GM19328 (cell line): ENCODE measurements around the gene PPP1R37.
"Not testable (repeated sequence)": the region's sequence is repeated elsewhere in the genome, so short reads cannot be mapped to it uniquely, and the experiment has no call there.

ENCODE experiments used
- ATAC-seq: cut with Tn5 transposase; IDR thresholded peaks from one replicate; pipeline ENCODE4 v1.9.1; 2021; ENCODE audit warnings: mild to moderate bottlenecking, moderate library complexity; ENCODE audit not compliant: unreplicated experiment

PPP1R37 gene

DNA sequence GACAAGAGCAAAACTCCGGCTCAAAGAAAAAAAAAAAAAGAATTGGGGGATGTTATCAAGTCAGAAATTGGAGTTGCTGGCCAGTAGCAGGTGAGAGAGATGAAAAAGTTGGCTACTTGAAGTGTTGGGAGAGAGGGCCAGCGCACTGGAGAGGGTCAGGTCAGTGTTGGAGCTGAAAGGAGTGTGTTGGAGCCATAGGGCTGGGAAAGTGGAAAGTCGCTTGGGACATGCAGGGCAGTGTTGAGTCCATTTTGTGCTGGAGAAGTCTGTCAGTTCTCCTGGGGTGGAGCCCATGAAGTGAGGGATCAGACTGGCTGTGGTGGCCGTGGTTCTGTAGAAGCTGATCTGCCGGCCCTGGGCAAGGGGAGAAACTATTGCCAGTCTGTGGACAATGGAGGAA, 1.7 kb downstream of the PPP1R37 start:
- no peak for ATAC-seq

DNA sequence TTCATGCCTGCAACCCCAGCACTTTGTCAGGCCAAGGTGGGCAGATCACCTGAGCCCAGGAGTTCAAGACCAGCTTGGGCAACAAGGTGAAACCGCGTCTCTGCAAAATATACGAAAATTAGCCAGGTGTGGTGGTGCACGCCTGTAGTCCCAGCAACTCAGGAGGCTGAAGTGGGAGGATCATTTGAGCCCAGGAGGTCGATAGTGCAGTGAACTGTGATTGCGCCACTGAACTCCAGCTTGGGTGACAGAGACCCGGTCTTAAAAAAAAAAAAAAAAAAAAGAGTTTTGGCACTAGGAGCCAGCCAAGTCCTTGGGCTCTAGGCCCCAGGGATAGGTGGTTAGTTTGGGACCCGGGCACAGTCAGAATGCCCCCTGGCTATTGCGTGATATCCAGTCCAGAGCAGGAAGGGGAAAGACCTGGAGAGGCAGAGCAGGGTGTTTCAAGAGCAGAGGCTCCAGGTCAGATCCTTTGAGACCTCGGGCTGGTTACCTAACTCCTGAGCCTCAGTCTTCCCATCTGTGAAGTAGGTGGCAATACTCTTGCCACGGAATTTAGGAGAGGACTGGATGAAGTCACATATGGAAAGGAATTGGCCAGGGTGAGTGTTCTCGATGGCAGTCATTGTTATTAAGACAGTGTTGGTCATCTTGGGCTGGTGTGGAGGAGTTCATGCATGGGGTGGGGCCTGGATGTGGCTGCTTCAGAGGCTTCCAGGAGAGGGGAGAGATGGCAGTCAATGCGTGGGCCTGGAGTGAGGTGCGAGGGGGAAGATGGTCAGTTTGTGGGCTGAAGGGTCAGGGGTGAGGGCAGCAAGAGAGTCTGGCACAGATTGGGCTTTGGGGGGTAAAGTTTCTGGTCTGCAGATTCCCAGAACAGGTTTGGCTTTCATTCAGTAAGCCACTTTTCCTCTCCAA, 2.8 kb downstream of the PPP1R37 start:
- no peak for ATAC-seq

DNA sequence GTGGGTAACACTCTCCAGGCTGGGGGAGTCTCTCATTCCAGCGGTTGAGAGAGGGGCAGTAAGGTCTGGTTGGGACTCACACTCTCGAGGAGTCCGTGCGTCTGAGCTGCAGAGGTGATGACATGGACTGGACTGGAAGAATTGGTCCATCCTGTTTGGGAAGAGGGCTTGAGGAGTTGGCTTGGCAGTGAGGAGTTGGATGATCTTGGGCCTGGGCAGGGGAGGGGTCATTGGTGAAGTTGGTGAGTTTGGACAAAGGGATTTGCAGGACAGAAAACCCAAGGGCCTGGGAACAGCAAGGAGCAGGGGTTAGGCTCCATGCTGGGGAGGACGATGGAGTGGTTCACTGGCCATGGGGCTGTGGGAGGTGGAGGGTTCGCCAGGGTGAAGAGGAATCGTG, 3.7 kb downstream of the PPP1R37 start:
- no peak for ATAC-seq

DNA sequence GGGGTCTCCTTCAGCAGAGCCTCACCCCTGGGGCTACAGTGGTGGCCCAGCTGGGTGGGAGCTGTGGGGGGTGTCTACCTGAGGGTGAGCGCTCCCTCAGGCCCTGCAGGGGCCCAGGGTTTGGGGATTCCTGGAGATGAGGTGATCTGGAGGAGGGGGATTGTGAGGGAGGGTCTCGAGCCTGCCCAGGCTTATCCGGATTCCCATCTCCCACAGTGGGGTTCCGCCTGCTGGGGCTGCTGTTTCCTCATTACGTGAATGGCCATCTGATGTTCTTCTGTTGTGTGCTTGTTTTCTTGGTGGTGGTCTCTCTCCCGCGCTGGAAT, 4.4 kb downstream of the PPP1R37 start:
- no peak for ATAC-seq

DNA sequence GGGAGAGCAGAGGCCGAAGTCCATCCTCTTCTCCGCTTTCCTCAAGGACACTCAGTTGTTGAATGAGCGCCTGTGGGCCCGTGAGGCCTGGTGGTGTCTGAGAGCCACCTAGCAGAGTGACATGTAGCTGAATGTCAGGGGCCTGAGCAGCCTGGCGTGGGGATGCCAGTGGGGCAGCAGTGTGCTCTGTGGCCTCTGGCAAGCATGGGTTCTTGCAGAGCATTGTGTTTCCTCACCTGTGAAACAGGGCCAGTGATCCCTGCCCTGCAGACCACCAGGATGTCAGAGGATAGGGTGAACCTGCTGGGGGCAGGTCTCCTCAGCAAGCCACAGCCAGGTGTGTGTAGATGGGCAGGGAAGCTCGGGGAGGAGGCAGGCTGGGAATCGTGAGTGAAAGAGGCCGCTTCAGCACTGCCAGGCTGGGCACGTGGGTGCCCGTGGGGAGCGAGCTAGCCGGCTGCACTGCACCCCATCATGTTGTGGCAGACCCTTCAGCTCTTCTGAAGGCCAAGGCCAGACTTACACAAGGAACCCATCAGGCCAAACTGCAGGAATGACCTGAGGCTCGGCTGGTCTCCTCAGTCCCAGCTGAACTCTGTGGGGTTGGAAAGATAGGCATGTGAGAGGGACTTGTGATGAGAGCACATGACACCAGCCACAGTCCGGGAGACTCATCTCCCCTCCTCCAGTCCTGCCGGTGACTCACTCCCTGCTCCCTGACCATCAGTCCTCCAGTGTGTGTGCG, 5.0 kb downstream of the PPP1R37 start:
- no peak for ATAC-seq

DNA sequence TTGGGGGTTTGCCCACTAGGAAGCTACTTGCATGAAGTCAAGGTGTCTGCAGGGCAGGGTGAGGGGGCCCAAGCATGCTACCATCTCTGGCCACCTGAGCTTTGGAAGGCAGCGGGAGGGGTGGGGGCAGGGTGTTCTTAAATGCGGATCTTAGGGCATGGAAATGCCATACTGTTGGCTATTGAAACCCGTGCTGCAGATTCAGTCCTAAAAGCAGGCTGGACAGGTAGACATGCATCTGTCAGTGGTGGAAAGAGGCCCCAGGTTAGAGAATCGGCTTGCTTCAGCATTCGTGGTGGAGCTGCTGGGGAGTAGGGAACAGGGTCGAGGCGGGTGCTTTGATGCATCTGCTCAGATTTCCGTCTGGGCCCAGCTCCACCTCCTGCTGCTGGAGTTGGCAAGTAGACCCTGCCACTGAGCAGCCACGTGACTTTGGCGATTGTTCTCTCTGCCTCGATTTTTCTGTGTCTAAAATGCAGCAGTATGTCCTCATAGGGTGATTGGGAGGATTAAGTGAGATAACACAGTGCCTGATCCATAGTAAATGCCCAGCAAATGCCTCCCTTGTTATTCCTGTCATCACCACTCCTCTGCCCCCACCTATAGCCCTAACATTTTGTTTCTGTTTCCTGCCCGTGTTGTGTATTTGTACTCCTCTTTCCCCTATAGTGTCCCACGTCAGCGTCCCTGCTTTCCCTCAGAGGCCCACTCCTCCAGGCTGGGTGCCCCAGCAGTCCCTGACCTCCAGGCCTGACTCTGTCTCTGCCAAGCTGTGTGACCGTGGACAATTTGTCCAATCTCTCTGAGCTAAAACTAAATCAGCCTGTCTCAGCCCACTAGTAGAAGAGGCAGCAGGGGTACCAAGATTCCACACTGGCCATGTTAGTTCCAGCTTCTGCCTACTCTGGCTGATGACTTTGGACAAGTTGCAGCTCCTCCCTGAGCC, 5.8 kb downstream of the PPP1R37 start:
- ATAC-seq = no peak

DNA sequence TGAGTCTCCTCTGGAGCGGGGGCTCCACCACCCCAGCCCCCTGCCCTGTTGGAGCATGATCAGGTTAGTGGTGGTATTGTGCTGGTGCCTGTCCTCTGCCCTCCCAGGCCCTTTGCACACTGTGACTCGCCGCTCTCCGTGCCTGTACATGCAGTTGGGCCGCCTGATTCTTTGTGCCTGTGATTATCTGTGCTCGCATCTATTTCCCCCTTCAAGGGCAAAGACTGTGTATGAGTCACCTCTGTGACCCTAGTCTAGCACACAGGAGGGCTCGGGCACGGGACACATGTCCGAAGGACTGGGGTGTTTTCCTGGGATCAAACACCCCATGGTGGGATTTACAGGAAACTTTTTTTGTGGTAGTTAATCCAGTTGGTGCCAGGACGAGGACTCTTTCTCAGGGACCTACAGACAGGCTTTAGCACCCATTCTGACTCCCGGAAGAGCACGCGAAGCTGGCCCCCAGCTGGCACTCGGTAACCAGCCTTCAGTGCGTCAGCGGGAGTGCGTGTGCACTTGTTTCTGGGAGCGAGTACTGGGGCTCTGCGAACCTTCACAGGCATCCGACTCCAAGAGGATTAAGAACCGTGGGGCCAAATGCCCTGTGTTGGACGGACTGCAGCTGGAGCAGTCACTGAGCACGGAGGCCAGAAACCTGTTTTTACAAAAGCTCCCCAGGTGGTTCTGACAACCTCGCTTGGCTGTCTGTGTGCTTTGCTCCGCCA, 6.7 kb downstream of the PPP1R37 start:
- ATAC-seq = no peak

DNA sequence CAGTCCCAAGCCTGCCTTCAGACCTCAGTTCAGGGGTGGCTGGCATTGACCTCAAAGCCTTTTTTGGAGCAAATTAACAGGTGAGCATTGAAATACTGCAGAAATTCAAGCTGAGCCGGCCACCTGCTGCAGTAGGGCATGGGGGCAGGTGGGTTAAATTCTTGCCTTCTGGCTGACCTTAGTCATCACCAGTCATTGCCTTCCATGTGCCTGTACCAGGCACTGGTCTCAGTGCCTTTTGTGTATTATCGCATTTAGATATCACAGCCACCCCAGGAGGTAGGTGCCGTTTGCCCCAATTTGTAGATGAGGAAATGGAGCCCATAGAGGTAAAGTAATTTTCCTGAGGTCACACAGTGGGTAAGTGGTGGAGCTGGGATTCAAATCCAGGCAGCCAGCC, 7.2 kb downstream of the PPP1R37 start:
- ATAC-seq = no peak

DNA sequence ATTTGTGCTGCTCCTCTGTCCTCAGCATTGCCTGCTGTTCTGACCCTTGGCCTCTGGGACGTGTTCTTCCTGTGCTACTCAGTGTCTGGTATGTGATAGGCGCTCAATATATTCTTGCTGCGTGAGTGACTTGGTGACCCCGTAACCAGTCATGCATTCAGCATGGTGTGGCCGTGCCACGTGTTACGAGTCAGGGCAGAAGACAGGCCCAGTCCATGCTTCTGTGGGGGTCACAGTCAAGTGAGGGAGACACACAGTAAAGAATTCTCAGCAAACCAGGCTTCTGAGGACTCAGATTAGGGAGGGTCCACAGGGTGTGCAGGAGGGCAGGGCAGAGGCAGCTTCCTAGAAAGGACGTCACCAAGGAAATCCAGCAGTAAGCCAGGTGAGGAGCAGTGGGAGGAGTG, 7.9 kb downstream of the PPP1R37 start:
- ATAC-seq = no peak

DNA sequence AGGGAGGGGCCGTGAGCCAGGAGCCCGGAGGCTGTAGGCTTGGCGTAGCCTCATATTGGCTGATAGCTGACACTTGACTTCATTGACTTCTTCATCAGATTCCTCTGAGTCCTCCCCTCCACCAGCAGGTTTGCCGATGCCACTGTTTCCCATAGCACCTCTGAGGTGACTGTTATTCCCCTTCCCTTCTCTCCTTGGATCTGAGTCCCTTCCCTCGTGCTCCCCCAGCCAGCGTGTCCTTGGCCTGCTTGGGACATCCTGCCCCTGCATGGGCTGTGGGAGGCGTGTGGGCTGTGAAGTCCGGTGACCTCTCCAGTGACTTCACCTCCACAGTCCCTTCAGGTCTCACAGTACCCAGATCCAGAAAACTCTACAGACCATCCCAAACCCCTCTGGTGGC, 8.8 kb downstream of the PPP1R37 start:
- ATAC-seq = no peak

DNA sequence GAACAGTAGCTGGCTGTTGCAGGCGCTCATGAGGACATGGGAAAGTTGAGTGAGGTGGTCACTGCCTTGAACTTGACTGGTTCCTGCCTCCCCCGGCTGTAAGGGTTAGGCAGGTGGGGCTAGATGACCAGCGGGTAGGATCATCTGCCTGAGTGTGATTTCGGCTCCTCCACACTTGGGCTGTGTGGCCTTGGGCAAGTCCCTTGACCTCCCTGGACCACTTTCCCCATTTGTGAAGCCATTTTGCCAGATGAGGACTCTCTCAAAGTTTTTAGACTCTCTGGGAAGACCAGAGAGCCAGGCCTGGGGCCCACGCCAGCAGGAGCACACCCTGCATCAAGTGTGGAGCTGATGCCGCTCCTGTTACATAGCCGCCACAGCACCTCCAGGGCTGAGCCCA, 9.5 kb downstream of the PPP1R37 start:
- no peak for ATAC-seq

DNA sequence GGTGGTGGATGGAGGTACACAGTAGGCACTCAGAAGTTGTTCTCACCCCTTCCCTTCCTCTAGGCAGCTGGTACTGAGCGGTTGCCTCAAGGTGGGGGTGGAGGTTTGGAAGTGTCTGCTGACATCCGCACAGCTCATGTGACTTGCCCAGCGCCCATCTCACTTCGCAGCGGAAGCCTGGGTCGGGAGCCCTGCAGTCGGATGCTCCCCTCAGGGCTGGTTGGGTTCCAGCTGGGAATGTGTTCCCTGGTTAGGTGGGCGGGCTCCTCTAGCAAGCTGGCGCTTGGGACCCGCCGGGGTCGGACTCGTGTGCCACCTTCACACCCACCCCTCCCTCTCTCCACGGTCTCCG, 10.2 kb downstream of the PPP1R37 start:
- ATAC-seq = no peak

DNA sequence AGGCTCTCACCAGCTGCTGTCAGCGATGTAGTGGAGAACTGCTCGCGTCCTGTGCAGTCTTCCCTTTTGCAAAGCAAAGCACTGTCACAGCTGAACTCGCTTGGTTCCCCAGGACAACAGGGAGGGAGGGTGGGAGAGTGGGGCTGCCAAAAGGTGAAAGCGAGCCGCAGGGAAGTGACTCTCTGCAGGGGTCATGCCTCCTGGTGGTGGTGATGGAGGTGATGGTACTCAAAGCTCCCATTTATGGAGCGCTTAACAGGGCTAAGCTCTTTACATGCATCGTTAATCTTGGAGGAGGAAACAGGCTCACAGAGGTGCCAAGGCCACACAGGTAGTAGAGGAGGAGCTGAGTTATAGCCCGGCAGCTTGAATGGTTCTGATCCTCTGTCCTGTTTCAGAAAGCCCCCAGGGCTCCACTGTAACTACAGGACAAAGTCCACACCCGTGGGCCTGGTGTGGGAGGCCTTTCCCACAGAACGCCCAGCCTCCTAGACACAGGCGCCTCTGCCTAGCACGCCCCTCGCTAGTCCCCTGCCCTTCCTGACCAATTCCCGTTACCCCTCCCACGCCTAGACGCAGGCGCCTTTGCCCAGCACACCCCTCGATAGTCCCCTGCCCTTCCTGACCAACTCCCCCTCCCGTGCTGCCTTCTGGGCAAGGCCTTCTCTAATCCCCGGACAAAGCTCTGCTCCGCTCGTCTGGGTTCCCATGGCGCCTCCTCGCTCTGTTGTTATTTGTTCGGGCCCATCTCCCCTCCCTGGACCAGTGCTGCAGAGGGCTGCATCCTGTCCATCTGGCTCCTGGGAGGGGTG, 10.7 kb downstream of the PPP1R37 start:
- ATAC-seq = no peak

DNA sequence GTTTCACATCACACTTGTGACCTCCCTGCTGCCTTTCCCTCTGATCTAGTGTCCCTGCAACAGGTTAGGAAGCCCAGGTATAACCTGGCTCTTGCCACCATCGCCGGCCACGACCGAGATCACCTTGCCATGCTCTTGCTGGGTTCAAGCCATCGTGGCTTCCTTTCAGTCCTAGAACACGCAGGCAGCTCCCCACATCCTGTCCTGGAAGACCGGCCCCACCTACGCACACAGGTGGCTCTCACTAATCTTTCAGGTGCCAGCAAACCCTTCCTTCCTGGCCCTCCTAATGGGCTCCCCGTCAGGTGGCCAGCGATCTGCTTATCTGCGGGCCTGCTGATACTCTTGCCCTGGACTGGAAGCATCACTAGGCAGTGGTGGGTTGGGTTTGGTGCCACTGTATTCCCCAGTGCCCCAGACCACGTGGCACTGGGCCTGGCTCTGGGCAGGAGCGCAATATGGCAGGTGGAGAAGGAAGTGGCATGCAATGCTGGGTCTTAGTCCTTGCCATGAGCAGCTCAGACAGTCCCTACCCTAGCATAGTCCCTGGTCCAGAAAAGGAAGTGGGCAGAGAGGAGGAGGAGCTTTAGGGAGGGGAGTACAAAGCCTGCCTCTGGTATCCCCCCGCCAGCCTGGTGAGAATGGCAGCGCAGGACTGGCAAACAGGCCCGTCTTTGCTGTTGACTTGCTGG, 11.8 kb downstream of the PPP1R37 start:
- ATAC-seq = no peak

DNA sequence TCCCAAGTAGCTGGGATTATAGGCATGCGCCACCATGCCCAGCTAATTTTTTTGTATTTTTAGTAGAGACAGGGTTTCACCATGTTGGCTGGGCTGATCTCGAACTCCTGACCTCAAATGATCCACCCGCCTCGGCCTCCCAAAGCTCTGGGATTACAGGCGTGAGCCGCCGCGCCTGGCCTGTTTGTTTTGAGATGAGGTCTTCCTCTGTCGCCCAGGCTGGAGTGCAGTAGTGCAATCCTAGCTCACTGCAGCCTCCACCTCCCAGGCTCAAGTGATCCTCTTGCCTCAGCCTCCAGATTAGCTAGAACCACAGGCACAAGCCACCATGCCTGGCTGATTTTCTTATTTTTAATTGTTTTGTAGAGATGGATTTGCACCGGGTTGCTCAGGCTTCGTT, 13.4 kb downstream of the PPP1R37 start:
- not testable (repeated sequence) for ATAC-seq

DNA sequence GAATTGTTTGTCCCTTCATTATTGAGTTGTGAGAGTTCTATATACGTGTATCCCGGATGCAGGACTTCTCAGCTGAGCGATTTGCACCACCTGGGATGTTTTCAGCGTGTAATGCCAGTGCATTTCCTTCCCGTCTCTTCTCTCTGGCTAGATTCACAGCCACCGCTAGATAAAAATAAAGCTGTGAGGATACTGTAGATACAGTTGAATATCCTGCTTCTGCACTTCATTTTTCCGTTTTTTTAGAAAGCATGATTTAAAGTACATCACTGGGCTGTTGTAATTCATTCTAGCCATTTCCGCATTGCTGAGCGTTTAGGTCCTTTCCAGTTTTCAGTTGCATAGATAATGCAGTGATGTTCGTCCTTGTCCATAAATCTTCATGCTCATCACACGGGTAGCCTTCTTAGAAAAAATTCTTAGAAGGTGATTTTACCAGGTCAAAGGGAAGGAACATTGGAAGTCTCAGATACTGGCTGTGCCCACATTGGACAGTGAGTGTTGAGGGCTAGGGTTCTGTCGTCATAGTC, 14.7 kb downstream of the PPP1R37 start:
- ATAC-seq = no peak

DNA sequence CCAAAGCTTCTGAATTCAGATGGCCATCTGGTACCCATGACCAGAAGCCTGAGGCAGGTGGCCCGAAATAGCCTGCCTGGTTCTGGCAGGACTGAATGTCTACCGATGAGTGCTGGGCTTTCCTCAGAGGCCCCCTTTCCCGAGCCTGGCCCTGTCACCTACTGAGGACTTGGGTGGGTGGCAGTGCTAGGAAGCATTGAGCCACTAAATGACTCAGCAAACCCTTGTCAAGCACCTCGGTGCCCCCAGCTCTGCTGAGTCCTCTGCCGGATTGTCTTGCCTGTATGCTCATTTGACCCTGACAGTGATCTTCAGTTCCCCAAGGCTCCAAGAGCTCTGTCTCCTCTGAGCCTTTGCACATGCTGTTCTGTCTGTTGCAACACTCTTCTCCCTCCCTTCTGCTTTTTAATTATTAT, 17.9 kb downstream of the PPP1R37 start:
- no peak for ATAC-seq

DNA sequence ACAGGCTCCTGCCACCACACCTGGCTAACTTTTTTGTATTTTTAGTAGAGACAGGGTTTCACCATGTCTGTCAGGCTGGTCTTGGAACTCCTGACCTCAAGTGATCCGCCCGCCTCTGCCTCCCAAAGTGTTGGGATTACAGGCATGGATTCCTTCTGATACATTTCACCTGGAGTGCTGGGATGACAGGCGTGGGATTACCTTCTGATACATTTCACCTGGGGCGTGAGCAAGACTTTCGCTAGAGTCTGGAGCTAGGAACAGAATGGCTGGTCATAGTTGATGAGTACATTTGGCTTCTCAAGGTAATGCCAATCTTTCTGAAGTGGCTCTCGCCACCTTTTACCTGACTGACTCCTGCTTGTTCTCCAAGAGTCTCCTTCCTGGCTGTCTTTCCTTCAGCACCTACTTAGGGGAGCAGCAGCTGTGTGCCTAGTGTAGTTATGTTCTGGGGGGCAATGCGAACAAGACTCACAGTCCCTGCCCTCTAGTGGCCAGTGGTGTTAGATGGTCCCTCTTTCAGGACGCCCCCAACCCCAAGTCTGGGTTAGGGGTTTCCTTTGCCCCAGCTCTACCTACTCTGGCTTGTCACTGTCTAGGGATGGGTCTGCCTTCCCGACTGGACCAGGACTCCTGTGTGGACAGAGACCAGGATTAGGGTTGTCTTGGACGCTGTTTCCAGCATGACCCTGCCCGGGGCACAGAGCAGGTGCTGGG, 19.3 kb downstream of the PPP1R37 start:
- no peak for ATAC-seq
